HG02970 (cell line): ENCODE measurements around the gene LTBP1.

ENCODE experiments used
- ATAC-seq: cut with Tn5 transposase; IDR thresholded peaks from one replicate; pipeline ENCODE4 v1.9.1; 2021; ENCODE audit warnings: mild to moderate bottlenecking, moderate library complexity, moderate number of reproducible peaks; ENCODE audit not compliant: unreplicated experiment, low FRiP score

The LTBP1 gene

GRCh38 chr2:33321236-33321771, 374.6 kb downstream of the LTBP1 start:
- peak; percentile 58 for ATAC-seq

- no peak for ATAC-seq
These were observed 375.2 kb downstream of the LTBP1 start for GRCh38 chr2:33321876-33322483.

GRCh38 chr2:33322612-33323011, 375.9 kb downstream of the LTBP1 start:
- ATAC-seq = no peak

GRCh38 chr2:33323957-33324356, 377.2 kb downstream of the LTBP1 start:
- no peak for ATAC-seq

- no peak for ATAC-seq
These were observed 379.3 kb downstream of the LTBP1 start for GRCh38 chr2:33326100-33326499.

GRCh38 chr2:33333433-33333832, 386.7 kb downstream of the LTBP1 start:
- no peak for ATAC-seq

GRCh38 chr2:33334083-33334482, 387.3 kb downstream of the LTBP1 start:
- no peak for ATAC-seq

GRCh38 chr2:33335516-33335915, 388.8 kb downstream of the LTBP1 start:
- ATAC-seq = no peak

GRCh38 chr2:33336036-33336625, 389.4 kb downstream of the LTBP1 start:
- ATAC-seq = no peak

GRCh38 chr2:33337385-33337960, 390.7 kb downstream of the LTBP1 start:
- no peak for ATAC-seq

GRCh38 chr2:33337981-33338380, 391.2 kb downstream of the LTBP1 start:
- ATAC-seq = no peak

GRCh38 chr2:33339269-33339668, 392.5 kb downstream of the LTBP1 start:
- ATAC-seq = no peak

GRCh38 chr2:33340280-33340679, 393.5 kb downstream of the LTBP1 start:
- ATAC-seq = no peak

GRCh38 chr2:33342171-33342570, 395.4 kb downstream of the LTBP1 start:
- no peak for ATAC-seq

- ATAC-seq = no peak
These were observed 396.0 kb downstream of the LTBP1 start for GRCh38 chr2:33342705-33343104.

- ATAC-seq = no peak
These were observed 396.7 kb downstream of the LTBP1 start for GRCh38 chr2:33343387-33343895.

- ATAC-seq = no peak
These were observed 397.5 kb downstream of the LTBP1 start for GRCh38 chr2:33344230-33344629.

- no peak for ATAC-seq
These were observed 401.1 kb downstream of the LTBP1 start for GRCh38 chr2:33347856-33348255.

- ATAC-seq = no peak
These were observed 403.9 kb downstream of the LTBP1 start for GRCh38 chr2:33350632-33351031.

GRCh38 chr2:33351781-33352180, 405.0 kb downstream of the LTBP1 start:
- no peak for ATAC-seq

- ATAC-seq = no peak
These were observed 408.2 kb downstream of the LTBP1 start for GRCh38 chr2:33354981-33355380.

GRCh38 chr2:33358878-33359277, 412.1 kb downstream of the LTBP1 start:
- no peak for ATAC-seq
